ENCODE measurements around the gene HPN. TPM values are rescaled to one million over a fixed set of nuclear protein-coding genes. Genes with fewer than 3 reads are reported as not detected.
A peak's percentile ranks its signal among the peaks of the same experiment; 100 is the strongest.

The HPN gene
- total and polyA plus RNA-seq, 2 of the 13 experiments (the other 11 are each of a cell fraction or from before 2014, with no cell fraction given): 46.7 to 261 TPM

GRCh38 chr19:35040826-35041547 lies 534 bp upstream of the HPN start (continued):
- peak; percentile 89 for TF ChIP-seq POLR2G (IDR thresholded peaks at IDR 0.05; ENCODE audit: low read depth, low read length)
- no peak for TF ChIP-seq RELA (CRISPR knock-in tag; IDR thresholded peaks at IDR 0.05)
- no peak for TF ChIP-seq ATF6 (CRISPR knock-in tag; conservative IDR thresholded peaks at IDR 0.05)
- peak; percentile 93 for TF ChIP-seq SAP130 (CRISPR knock-in tag; IDR thresholded peaks at IDR 0.05; ENCODE audit: low read depth)
- TF ChIP-seq REXO4 (CRISPR knock-in tag; IDR thresholded peaks at IDR 0.05; ENCODE audit: borderline replicate concordance): no peak
- TF ChIP-seq ZKSCAN5 (CRISPR knock-in tag; IDR thresholded peaks at IDR 0.05): peak; percentile 38; the same call in 1 of the 2 replicates
- no peak for TF ChIP-seq HHEX (CRISPR knock-in tag; IDR thresholded peaks at IDR 0.05)
- TF ChIP-seq SIX1 (CRISPR knock-in tag; IDR thresholded peaks at IDR 0.05; ENCODE audit: borderline replicate concordance): peak; percentile 59; the same call in 1 of the 2 replicates
- TF ChIP-seq ZNF605 (CRISPR knock-in tag; IDR thresholded peaks at IDR 0.05): peak; percentile 88
- no peak for TF ChIP-seq BATF2 (CRISPR knock-in tag; IDR thresholded peaks at IDR 0.05)
- TF ChIP-seq EED (CRISPR knock-in tag; IDR thresholded peaks at IDR 0.05): peak; percentile 89
- peak; percentile 98 for TF ChIP-seq HNF1B (CRISPR knock-in tag; IDR thresholded peaks at IDR 0.05)
- peak; percentile 64 for TF ChIP-seq ATF1 (CRISPR knock-in tag; IDR thresholded peaks at IDR 0.05)
- TF ChIP-seq ZNF570 (CRISPR knock-in tag; IDR thresholded peaks at IDR 0.05; ENCODE audit: borderline replicate concordance): no peak
- peak; percentile 70; the same call in 1 of the 2 replicates for TF ChIP-seq ZNF619 (CRISPR knock-in tag; IDR thresholded peaks at IDR 0.05)
- TF ChIP-seq HNRNPK (IDR thresholded peaks at IDR 0.05; ENCODE audit: low read depth, low read length, poor library complexity, severe bottlenecking): peak; percentile 85
- no peak for TF ChIP-seq NONO (IDR thresholded peaks at IDR 0.05)
- TF ChIP-seq NONO (CRISPR knock-in tag; conservative IDR thresholded peaks at IDR 0.05): peak; percentile 92
- peak; percentile 67; the same call in 1 of the 2 replicates for TF ChIP-seq ZMAT3 (CRISPR knock-in tag; conservative IDR thresholded peaks at IDR 0.05)
- TF ChIP-seq ZFP36L2 (CRISPR knock-in tag; IDR thresholded peaks at IDR 0.05): no peak
- TF ChIP-seq ZNF276 (CRISPR knock-in tag; IDR thresholded peaks at IDR 0.05; ENCODE audit: low read depth): no peak
- peak; percentile 69 for TF ChIP-seq ZNF547 (CRISPR knock-in tag; IDR thresholded peaks at IDR 0.05)
- peak; percentile 50 for TF ChIP-seq PRPF4 (IDR thresholded peaks at IDR 0.05; ENCODE audit: low read depth, low read length, poor library complexity, severe bottlenecking)
- TF ChIP-seq IRF2 (CRISPR knock-in tag; IDR thresholded peaks at IDR 0.05): peak; percentile 94
- TF ChIP-seq ZSCAN31 (CRISPR knock-in tag; IDR thresholded peaks at IDR 0.05; ENCODE audit: low read depth): peak; percentile 96; the same call in 1 of the 2 replicates
- TF ChIP-seq KLF15 (CRISPR knock-in tag; IDR thresholded peaks at IDR 0.05; ENCODE audit: borderline replicate concordance): no peak
